Adipocyte (in vitro differentiated cells): ENCODE data around the gene E2F3.

Source experiments
- DNase-seq: peaks from one replicate; pipeline ENCODE4 v3.0.0-alpha.2; 2015; ENCODE audit warnings: low read depth
- H3K27me3 ChIP-seq: replicated peaks from 2 replicates; pipeline ENCODE4 v1.7.0; 2013; ENCODE audit warnings: mild to moderate bottlenecking, low read length, moderate library complexity; ENCODE audit not compliant: control insufficient read depth, insufficient read depth
- H3K36me3 ChIP-seq: 2 replicates; pipeline ENCODE4 v1.7.0; 2013; ENCODE audit warnings: low read length, mild to moderate bottlenecking, moderate library complexity; ENCODE audit not compliant: control insufficient read depth, insufficient read depth, severe bottlenecking
- H3K4me1 ChIP-seq: 2 replicates; pipeline ENCODE4 v1.7.0; 2013; ENCODE audit warnings: mild to moderate bottlenecking, low read length, moderate library complexity; ENCODE audit not compliant: control insufficient read depth, insufficient read depth
- H3K4me3 ChIP-seq: 2 replicates; pipeline ENCODE4 v1.7.0; 2013; ENCODE audit warnings: mild to moderate bottlenecking, low read length, moderate library complexity
- H3K9ac ChIP-seq: 2 replicates; pipeline ENCODE4 v1.7.0; 2013; ENCODE audit warnings: mild to moderate bottlenecking, low read length, moderate library complexity
- H3K9me3 ChIP-seq: 2 replicates; pipeline ENCODE4 v1.7.0; 2013; ENCODE audit warnings: mild to moderate bottlenecking, low read length, moderate library complexity; ENCODE audit not compliant: control insufficient read depth

The E2F3 gene

GRCh38 chr6:20370393-20370792, 31.3 kb upstream of the E2F3 start:
- DNase-seq: no peak
- Histone ChIP-seq H3K9ac (no peak overlapping the region), H3K9me3 (no peaks in the 10 kb centered on the region), H3K4me1 (peaks cover 10% of the 10 kb centered on the region), H3K27me3 (no peaks in the 10 kb centered on the region), H3K4me3 (no peak overlapping the region), H3K36me3 (no peaks in the 10 kb centered on the region)

GRCh38 chr6:20370801-20371200, 30.9 kb upstream of the E2F3 start:
- no peak overlapping the region for H3K9ac ChIP-seq
- DNase-seq: no peak
- H3K9me3 ChIP-seq: no peaks in the 10 kb centered on the region
- H3K4me1 ChIP-seq: peaks cover 6% of the 10 kb centered on the region
- no peak overlapping the region for H3K4me3 ChIP-seq
- no peaks in the 10 kb centered on the region for H3K27me3 ChIP-seq
- H3K36me3 ChIP-seq: no peaks in the 10 kb centered on the region

DNA sequence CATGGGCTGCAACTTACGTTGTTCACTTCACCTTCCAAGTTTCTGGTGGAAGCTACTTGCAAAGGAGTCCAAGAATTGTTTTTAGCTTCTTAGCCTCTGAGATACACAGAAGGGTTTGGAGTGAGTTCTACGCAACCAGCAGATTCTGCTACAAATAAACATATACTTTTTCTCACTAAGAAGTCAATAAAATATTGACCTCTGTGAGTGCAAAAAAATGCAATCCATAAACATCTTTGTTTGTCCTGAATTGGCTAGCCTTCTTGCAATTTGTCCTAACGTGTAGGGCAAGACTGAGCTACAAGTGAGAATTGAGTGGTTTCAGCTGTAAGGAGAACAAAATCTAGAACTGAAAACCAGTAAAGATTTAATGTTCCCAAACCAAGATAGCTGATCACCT, 26.2 kb upstream of the E2F3 start:
- no peak overlapping the region for H3K4me3 ChIP-seq

GRCh38 chr6:20377623-20378265, 23.9 kb upstream of the E2F3 start:
- Histone ChIP-seq H3K9ac (no peak overlapping the region), H3K4me1 (no peaks in the 10 kb centered on the region), H3K9me3 (no peaks in the 10 kb centered on the region), H3K27me3 (no peaks in the 10 kb centered on the region), H3K36me3 (no peaks in the 10 kb centered on the region), H3K4me3 (no peak overlapping the region)
- peak; percentile 65 for DNase-seq

More for the DNA sequence above, 26.2 kb upstream of the E2F3 start:
- no peak for DNase-seq
- H3K27me3 ChIP-seq: no peaks in the 10 kb centered on the region
- no peaks in the 10 kb centered on the region for H3K4me1 ChIP-seq
- H3K9me3 ChIP-seq: no peaks in the 10 kb centered on the region
- H3K36me3 ChIP-seq: no peaks in the 10 kb centered on the region
- H3K9ac ChIP-seq: no peak overlapping the region

DNA sequence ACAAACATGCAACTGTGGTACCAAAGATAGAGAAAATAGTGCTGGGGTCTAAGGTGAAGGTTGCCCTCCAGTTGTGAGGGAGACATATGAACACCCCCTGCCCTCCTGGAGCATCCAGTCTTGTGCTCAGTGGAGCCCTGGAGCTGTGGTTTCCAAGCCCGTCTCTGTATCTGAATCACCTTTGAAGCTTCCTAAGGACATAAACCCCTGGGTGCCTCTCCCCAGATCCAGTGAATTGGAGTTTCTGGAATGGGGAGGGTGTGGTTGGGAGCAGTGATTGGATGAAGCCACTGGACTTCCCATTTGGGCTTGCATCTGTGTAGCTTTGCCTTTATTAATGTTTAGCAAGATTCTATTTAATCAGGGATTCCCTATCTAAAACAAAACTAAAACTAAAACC, 22.4 kb upstream of the E2F3 start:
- no peak overlapping the region for H3K9ac ChIP-seq
- H3K36me3 ChIP-seq: no peaks in the 10 kb centered on the region
- no peaks in the 10 kb centered on the region for H3K27me3 ChIP-seq
- DNase-seq: no peak
- H3K4me3 ChIP-seq: no peak overlapping the region
- no peaks in the 10 kb centered on the region for H3K9me3 ChIP-seq
- H3K4me1 ChIP-seq: no peaks in the 10 kb centered on the region

DNA sequence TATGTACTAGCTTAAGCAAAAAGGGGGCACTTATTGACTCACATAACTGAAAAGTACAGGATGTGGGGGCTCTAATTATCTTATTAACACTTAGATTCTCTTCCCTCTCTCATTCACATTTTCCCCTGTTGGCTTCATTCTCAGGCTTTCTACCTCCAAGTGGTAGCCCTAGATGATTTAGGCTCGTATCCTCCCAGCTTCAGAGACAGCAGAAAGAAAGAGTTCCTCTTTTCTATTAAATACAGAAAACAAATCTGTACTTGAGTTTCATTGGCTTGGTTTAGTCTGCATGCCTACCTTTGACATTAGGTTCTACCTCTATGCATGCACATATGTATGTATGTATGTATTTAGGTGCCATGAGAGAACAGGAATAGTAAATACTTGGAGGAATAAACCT, 15.5 kb upstream of the E2F3 start:
- no peak overlapping the region for H3K4me3 ChIP-seq
- no peaks in the 10 kb centered on the region for H3K4me1 ChIP-seq
- no peak overlapping the region for H3K9ac ChIP-seq
- H3K27me3 ChIP-seq: no peaks in the 10 kb centered on the region
- no peaks in the 10 kb centered on the region for H3K9me3 ChIP-seq
- no peak for DNase-seq
- H3K36me3 ChIP-seq: no peaks in the 10 kb centered on the region

DNA sequence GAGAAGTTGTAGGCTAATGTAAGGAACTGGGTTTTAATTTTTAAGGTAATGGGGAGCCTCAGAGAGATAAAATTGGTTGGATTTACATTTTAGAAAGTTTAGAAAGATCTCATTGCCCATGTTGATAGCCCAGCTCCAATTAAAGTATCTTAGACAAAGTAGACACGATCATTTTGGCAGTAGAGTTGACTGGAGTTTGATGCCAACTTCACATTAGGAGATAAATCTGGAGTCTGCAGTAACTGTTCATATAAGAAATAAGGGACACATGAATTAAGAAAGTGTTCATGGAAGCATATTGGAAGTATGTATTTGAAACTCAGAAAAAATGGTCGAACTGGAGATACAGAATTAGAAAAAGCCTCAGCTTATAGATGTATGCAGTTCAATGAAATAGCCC, 12.6 kb upstream of the E2F3 start:
- no peaks in the 10 kb centered on the region for H3K36me3 ChIP-seq
- H3K27me3 ChIP-seq: no peaks in the 10 kb centered on the region
- no peaks in the 10 kb centered on the region for H3K4me1 ChIP-seq
- H3K9me3 ChIP-seq: no peaks in the 10 kb centered on the region
- H3K4me3 ChIP-seq: no peak overlapping the region
- H3K9ac ChIP-seq: no peak overlapping the region
- no peak for DNase-seq

DNA sequence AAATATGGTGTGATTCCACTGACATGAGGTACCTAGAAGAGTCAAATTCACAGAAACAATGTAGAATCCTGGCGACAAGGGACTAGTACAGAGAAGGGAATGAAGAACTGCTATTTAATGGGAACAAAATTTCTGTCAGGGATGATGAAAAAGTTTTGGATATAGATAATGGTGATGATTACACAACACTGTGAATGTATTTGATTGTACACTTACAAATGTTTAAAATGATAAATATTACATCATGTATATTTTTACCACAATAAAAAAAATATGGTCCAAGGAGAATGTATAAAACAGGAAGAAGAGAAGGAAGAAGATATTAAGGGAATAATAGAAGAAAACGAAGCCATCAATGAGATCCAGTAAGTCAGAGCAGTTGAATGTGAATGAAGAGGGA, 8.4 kb upstream of the E2F3 start:
- Histone ChIP-seq H3K4me3 (no peak overlapping the region), H3K27me3 (peaks cover 5% of the 10 kb centered on the region), H3K4me1 (no peaks in the 10 kb centered on the region), H3K36me3 (no peaks in the 10 kb centered on the region), H3K9ac (no peak overlapping the region), H3K9me3 (no peaks in the 10 kb centered on the region)
- DNase-seq: no peak

DNA sequence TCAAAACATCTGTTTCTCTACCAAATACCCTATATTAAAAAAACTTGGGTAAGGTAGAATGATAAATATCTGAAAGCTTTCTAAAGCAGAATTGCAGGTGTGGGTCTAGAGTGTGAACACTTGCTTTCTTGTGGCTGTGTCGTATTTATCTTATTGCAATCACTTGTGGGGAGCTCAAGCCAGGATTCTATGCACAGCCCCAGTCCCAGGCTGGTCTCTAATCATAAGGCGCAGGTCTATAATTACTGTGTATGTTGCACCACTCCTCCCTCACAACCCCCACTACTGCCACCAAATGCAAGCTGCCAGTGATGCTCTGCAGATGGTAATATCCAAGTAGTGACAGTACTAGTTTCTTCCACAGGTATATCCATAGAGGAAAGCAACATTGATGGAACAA, 2.2 kb upstream of the E2F3 start:
- H3K36me3 ChIP-seq: no peaks in the 10 kb centered on the region
- DNase-seq: no peak
- no peaks in the 10 kb centered on the region for H3K9me3 ChIP-seq
- H3K9ac ChIP-seq: no peak overlapping the region
- H3K27me3 ChIP-seq: peaks cover 5% of the 10 kb centered on the region
- no peak overlapping the region for H3K4me3 ChIP-seq
- peaks cover 5% of the 10 kb centered on the region for H3K4me1 ChIP-seq

DNA sequence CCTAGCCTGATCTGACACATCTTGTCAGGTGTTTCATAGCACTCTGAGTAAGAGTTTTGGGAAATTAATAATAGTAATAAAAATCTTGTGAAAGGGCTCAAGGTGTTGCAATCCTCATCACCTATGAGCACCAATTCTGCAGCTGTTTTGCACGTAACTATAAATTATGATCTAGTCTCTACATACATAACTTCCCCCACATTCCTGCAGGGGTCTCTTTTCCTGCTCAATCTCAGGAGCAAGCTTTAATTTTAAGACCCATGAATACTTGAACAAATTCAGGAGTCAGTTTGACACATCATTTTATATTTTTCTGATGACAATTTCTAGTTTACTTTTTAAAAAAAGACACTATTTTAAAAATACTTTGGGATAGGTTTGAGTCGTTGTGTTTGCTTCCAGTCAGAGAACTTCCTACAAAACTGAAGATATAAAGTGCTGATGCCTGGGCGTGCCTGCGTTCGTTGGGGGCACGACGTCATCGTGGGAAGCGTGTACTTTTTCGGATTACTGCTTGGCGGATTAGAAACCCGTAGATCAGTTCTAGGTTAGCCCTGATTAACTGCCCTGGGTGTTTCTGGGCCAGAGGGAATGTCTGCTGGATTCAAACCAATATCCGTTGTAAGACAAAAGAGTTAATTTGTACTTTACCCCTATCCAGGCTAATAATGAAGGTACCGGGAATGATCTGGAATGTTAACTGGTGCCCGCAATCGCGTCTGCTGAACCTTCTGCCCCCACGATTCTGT, 1.0 kb upstream of the E2F3 start:
- Histone ChIP-seq H3K9me3 (no peaks in the 10 kb centered on the region), H3K27me3 (peaks cover 5% of the 10 kb centered on the region), H3K9ac (peak overlapping the region; percentile 46), H3K4me1 (peaks cover 10% of the 10 kb centered on the region), H3K4me3 (peak overlapping the region; percentile 85), H3K36me3 (no peaks in the 10 kb centered on the region)
- peak; percentile 43 for DNase-seq

DNA sequence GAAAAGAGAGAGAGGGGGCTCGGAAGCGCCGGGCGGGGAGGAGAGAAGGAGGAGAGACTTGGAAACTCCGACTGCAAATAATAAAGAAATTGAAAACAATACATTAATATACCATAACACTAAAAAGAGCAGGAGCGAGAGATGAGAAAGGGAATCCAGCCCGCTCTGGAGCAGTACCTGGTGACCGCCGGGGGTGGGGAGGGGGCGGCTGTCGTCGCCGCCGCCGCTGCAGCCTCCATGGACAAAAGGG, 338 bp downstream of the E2F3 start:
- H3K4me3 ChIP-seq: peak overlapping the region; percentile 85
- no peaks in the 10 kb centered on the region for H3K9me3 ChIP-seq
- H3K36me3 ChIP-seq: peaks cover 7% of the 10 kb centered on the region
- H3K27me3 ChIP-seq: no peaks in the 10 kb centered on the region
- H3K9ac ChIP-seq: peak overlapping the region; percentile 84
- peaks cover 10% of the 10 kb centered on the region for H3K4me1 ChIP-seq
- DNase-seq: no peak
